OCI-LY1 (cell line): ENCODE results near the gene LIFR.

ENCODE experiments used
- H2AFZ ChIP-seq: fragments of 200-600 bp; sonication (generic), shearing (Covaris generic); 2 replicates; pipeline ENCODE4 v1.6.0; 2014; ENCODE audit warnings: antibody characterized with exemption, mild to moderate bottlenecking, low read length
- H3F3A ChIP-seq: fragments of 200-600 bp; sonication (generic), shearing (Covaris generic); 2 replicates; pipeline ENCODE4 v1.6.0; 2014; ENCODE audit warnings: mild to moderate bottlenecking, antibody characterized with exemption, low read length, moderate library complexity; ENCODE audit not compliant: insufficient read depth
- H3K27ac ChIP-seq: fragments of 200-600 bp; sonication (generic); 2 replicates; pipeline ENCODE4 v1.5.1; 2014; ENCODE audit warnings: low read length, mixed run types, mild to moderate bottlenecking, low read depth; ENCODE audit not compliant: poor library complexity, severe bottlenecking
- H3K27me3 ChIP-seq: fragments of 200-600 bp; sonication (generic); 2 replicates; pipeline ENCODE4 v1.6.0; 2014; ENCODE audit warnings: antibody characterized with exemption, mild to moderate bottlenecking, low read length, moderate library complexity; ENCODE audit not compliant: insufficient read depth
- H3K36me3 ChIP-seq: fragments of 200-600 bp; sonication (generic); 2 replicates; pipeline ENCODE4 v1.6.1; 2014; ENCODE audit warnings: mild to moderate bottlenecking, antibody characterized with exemption, low read length, moderate library complexity, mixed read lengths; ENCODE audit not compliant: insufficient read depth
- H3K4me1 ChIP-seq: fragments of 200-600 bp; sonication (generic); 2 replicates; pipeline ENCODE4 v1.5.1; 2014; ENCODE audit warnings: mild to moderate bottlenecking, low read length, moderate library complexity; ENCODE audit not compliant: insufficient read depth, severe bottlenecking
- H3K4me2 ChIP-seq: fragments of 200-600 bp; sonication (generic), shearing (Covaris generic); 2 replicates; pipeline ENCODE4 v1.6.1; 2014; ENCODE audit warnings: low read length
- H3K4me3 ChIP-seq: fragments of 200-600 bp; sonication (generic); 2 replicates; pipeline ENCODE4 v1.5.1; 2014; ENCODE audit warnings: low read length, low read depth, mild to moderate bottlenecking, mixed read lengths; ENCODE audit not compliant: poor library complexity, severe bottlenecking
- H3K79me2 ChIP-seq: fragments of 200-600 bp; shearing (Covaris generic); 2 replicates; pipeline ENCODE4 v1.6.1; 2016; ENCODE audit warnings: mixed run types, low read length, mixed read lengths; ENCODE audit not compliant: insufficient read depth
- H3K9ac ChIP-seq: fragments of 200-600 bp; sonication (generic), shearing (Covaris generic); 2 replicates; pipeline ENCODE4 v1.6.1; 2014; ENCODE audit warnings: mild to moderate bottlenecking, low read length, mixed read lengths
- H3K9me2 ChIP-seq: fragments of 200-600 bp; sonication (generic), shearing (Covaris generic); 2 replicates; pipeline ENCODE4 v1.6.1; 2014; ENCODE audit warnings: low read depth, mild to moderate bottlenecking, low read length, mixed read lengths
- H3K9me3 ChIP-seq: fragments of 200-600 bp; shearing (Covaris generic); 2 replicates; pipeline ENCODE4 v1.6.1; 2014; ENCODE audit warnings: low read length, mixed read lengths
- H4K20me1 ChIP-seq: fragments of 200-600 bp; sonication (generic), shearing (Covaris generic); 2 replicates; pipeline ENCODE4 v1.6.0; 2016; ENCODE audit warnings: mild to moderate bottlenecking, low read length; ENCODE audit not compliant: insufficient read depth
- CTCF ChIP-seq: fragments of 200-600 bp; sonication (generic), shearing (Covaris generic); IDR thresholded peaks from 2 replicates; pipeline ENCODE4 v1.5.1; 2017; ENCODE audit warnings: mild to moderate bottlenecking, antibody characterized with exemption, low read length, moderate library complexity, mixed read lengths
- EZH2 ChIP-seq: fragments of 200-600 bp; sonication (generic), shearing (Covaris generic); IDR thresholded peaks from 2 replicates; pipeline ENCODE4 v1.8.0; 2017; ENCODE audit warnings: borderline replicate concordance, mixed run types, mild to moderate bottlenecking, antibody characterized with exemption, low read length, moderate library complexity, mixed read lengths

LIFR gene

GRCh38 chr5:38479315-38479904 lies 77.0 kb downstream of the LIFR start:
- Histone ChIP-seq H4K20me1 (no peaks in the 10 kb centered on the region), H3K36me3 (no peaks in the 10 kb centered on the region), H3K4me3 (no peak overlapping the region), H3K4me2 (no peak overlapping the region), H3K9ac (no peak overlapping the region), H3F3A (no peaks in the 10 kb centered on the region), H3K27ac (no peak overlapping the region), H2AFZ (no peak overlapping the region), H3K9me3 (no peaks in the 10 kb centered on the region), H3K4me1 (no peaks in the 10 kb centered on the region), H3K27me3 (0 out of 2 replicates have a peak, but pooled peaks cover 4% of the 10 kb centered on the region), H3K79me2 (no peaks in the 10 kb centered on the region), H3K9me2 (no peaks in the 10 kb centered on the region)
- TF ChIP-seq CTCF (no peak), EZH2 (no peak)

GRCh38 chr5:38478878-38479277 lies 77.6 kb downstream of the LIFR start:
- H3K4me2 ChIP-seq = no peak overlapping the region
- no peaks in the 10 kb centered on the region for H3K4me1 ChIP-seq
- no peaks in the 10 kb centered on the region for H4K20me1 ChIP-seq
- H2AFZ ChIP-seq = no peak overlapping the region
- TF ChIP-seq CTCF (no peak), EZH2 (no peak)
- no peaks in the 10 kb centered on the region for H3F3A ChIP-seq
- no peaks in the 10 kb centered on the region for H3K79me2 ChIP-seq
- H3K9me3 ChIP-seq = no peaks in the 10 kb centered on the region
- H3K9me2 ChIP-seq = no peaks in the 10 kb centered on the region
- no peak overlapping the region for H3K27ac ChIP-seq
- no peak overlapping the region for H3K9ac ChIP-seq
- no peak overlapping the region for H3K4me3 ChIP-seq
- 0 out of 2 replicates have a peak, but pooled peaks cover 4% of the 10 kb centered on the region for H3K27me3 ChIP-seq
- no peaks in the 10 kb centered on the region for H3K36me3 ChIP-seq

GRCh38 chr5:38478166-38478565 lies 78.3 kb downstream of the LIFR start:
- no peaks in the 10 kb centered on the region for H3K4me1 ChIP-seq
- no peak overlapping the region for H3K4me2 ChIP-seq
- H3K27ac ChIP-seq = no peak overlapping the region
- no peaks in the 10 kb centered on the region for H3K36me3 ChIP-seq
- no peak overlapping the region for H2AFZ ChIP-seq
- no peaks in the 10 kb centered on the region for H3K79me2 ChIP-seq
- H3K9me3 ChIP-seq = no peaks in the 10 kb centered on the region
- no peaks in the 10 kb centered on the region for H4K20me1 ChIP-seq
- no peaks in the 10 kb centered on the region for H3F3A ChIP-seq
- H3K9ac ChIP-seq = no peak overlapping the region
- no peak for TF ChIP-seq EZH2
- TF ChIP-seq CTCF = no peak
- no peak overlapping the region for H3K4me3 ChIP-seq
- 0 out of 2 replicates have a peak, but pooled peaks cover 4% of the 10 kb centered on the region for H3K27me3 ChIP-seq
- H3K9me2 ChIP-seq = no peaks in the 10 kb centered on the region
